NCI-H748 (cell line): ENCODE results near the gene BRAP.
"Not testable (repeated sequence)": the region's sequence is repeated elsewhere in the genome, so short reads cannot be mapped to it uniquely, and the experiment has no call there.

Source experiments
- DNase-seq: peaks from one replicate; lab custom pipeline; 2025; ENCODE audit not compliant: unreplicated experiment; lab: John Stamatoyannopoulos, UW

BRAP gene

GRCh38 chr12:111685811-111686573 is at the start of gene BRAP, which contains the start of gene ACAD10:
Gene BRAP, minus strand, starts transcription at chr12:111685956. Its CDS starts 164 bp downstream, at chr12:111685792.
Gene ACAD10, plus strand, starts transcription at chr12:111686053. Its CDS starts 6,657 bp downstream, at chr12:111692710.
- DNase-seq: peak; percentile 95

- no peak for DNase-seq
Measured at GRCh38 chr12:111733340-111733915, 47.7 kb upstream of the BRAP start.

GRCh38 chr12:111732786-111733185 is 47.0 kb upstream of the BRAP start:
- no peak for DNase-seq

- no peak for DNase-seq
Measured at GRCh38 chr12:111730420-111730819, 44.7 kb upstream of the BRAP start.

GRCh38 chr12:111728795-111729194 is 43.0 kb upstream of the BRAP start:
- DNase-seq: no peak

- DNase-seq: not testable (repeated sequence)
Measured at GRCh38 chr12:111723646-111724360, 38.0 kb upstream of the BRAP start.

GRCh38 chr12:111720457-111720856 is 34.7 kb upstream of the BRAP start:
- DNase-seq: no peak

- not testable (repeated sequence) for DNase-seq
Measured at GRCh38 chr12:111719316-111719715, 33.6 kb upstream of the BRAP start.

- peak; percentile 85 for DNase-seq
Measured at GRCh38 chr12:111715279-111715678, 29.5 kb upstream of the BRAP start.

- DNase-seq: no peak
Measured at GRCh38 chr12:111706145-111706544, 20.4 kb upstream of the BRAP start.

GRCh38 chr12:111705672-111706071 is 19.9 kb upstream of the BRAP start:
- DNase-seq: no peak

- DNase-seq: no peak
Measured at GRCh38 chr12:111699962-111700361, 14.2 kb upstream of the BRAP start.

- no peak for DNase-seq
Measured at GRCh38 chr12:111693818-111694217, 8.1 kb upstream of the BRAP start.

GRCh38 chr12:111692575-111693210 is 6.9 kb upstream of the BRAP start:
- no peak for DNase-seq

GRCh38 chr12:111691262-111691661 is 5.5 kb upstream of the BRAP start:
- DNase-seq: no peak

GRCh38 chr12:111687952-111688351 is 2.2 kb upstream of the BRAP start:
- DNase-seq: no peak

- no peak for DNase-seq
Measured at GRCh38 chr12:111687255-111687654, 1.5 kb upstream of the BRAP start.

GRCh38 chr12:111686574-111687105 is 884 bp upstream of the BRAP start:
- no peak for DNase-seq

- DNase-seq: peak; percentile 33
Measured at GRCh38 chr12:111685322-111685810, 390 bp downstream of the BRAP start.

GRCh38 chr12:111684485-111685198 is 1.1 kb downstream of the BRAP start:
- not testable (repeated sequence) for DNase-seq
